Measurements from ENCODE around the gene BCL2. TPM values are rescaled to one million over a fixed set of nuclear protein-coding genes. Genes with fewer than 3 reads are reported as not detected.

The BCL2 gene
- total RNA-seq, 1 donor from 2014 or later: 4.9 TPM

DNA sequence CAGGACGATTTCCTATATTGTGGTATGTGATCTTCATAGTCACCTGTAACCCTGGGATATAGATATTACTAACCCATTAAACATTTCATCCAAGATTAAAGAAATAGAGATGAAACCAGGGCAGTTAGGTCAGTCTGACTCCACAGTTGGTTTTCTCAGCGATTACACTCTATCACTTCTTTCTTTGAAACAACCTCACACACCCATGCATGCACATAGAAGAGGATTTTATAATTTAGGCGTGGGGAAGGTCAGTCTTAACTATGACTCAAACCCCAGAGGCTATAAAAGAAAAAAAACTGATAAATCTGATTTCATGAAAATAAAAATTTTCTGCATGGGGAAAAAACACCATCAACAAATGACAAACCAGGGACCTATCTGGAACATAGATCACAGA, 54.2 kb downstream of the BCL2 start:
- Histone ChIP-seq H3K9ac (no peak overlapping the region), H3F3A (ENCODE audit: low read depth) (no peaks in the 10 kb centered on the region), H3K79me2 (ENCODE audit: low read depth) (no peaks in the 10 kb centered on the region), H2AFZ (replicated peaks) (no peak overlapping the region), H3K27me3 (no peaks in the 10 kb centered on the region), H3K9me3 (ENCODE audit: low read depth) (no peaks in the 10 kb centered on the region), H3K36me3 (no peaks in the 10 kb centered on the region), H4K20me1 (ENCODE audit: low read depth) (no peaks in the 10 kb centered on the region), H3K27ac (no peak overlapping the region), H3K4me1 (no peaks in the 10 kb centered on the region), H3K4me2 (no peak overlapping the region), H3K4me3 (no peak overlapping the region)
- Mint-ChIP-seq H3K4me3 (no peak overlapping the region), H3K36me3 (no peaks in the 10 kb centered on the region), H3K9me3 (no peaks in the 10 kb centered on the region), H3K27ac (no peak overlapping the region), H3K27me3 (ENCODE audit: insufficient read depth, low read depth) (peaks cover 5% of the 10 kb centered on the region), H3K4me1 (peaks cover 23% of the 10 kb centered on the region)
- DNase-seq (ENCODE audit: low spot score): no peak
- TF ChIP-seq, protein P1, sequence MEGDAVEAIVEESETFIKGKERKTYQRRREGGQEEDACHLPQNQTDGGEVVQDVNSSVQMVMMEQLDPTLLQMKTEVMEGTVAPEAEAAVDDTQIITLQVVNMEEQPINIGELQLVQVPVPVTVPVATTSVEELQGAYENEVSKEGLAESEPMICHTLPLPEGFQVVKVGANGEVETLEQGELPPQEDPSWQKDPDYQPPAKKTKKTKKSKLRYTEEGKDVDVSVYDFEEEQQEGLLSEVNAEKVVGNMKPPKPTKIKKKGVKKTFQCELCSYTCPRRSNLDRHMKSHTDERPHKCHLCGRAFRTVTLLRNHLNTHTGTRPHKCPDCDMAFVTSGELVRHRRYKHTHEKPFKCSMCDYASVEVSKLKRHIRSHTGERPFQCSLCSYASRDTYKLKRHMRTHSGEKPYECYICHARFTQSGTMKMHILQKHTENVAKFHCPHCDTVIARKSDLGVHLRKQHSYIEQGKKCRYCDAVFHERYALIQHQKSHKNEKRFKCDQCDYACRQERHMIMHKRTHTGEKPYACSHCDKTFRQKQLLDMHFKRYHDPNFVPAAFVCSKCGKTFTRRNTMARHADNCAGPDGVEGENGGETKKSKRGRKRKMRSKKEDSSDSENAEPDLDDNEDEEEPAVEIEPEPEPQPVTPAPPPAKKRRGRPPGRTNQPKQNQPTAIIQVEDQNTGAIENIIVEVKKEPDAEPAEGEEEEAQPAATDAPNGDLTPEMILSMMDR (IDR thresholded peaks at IDR 0.05): no peak
- TF ChIP-seq EZH2phosphoT487 (IDR thresholded peaks at IDR 0.05): no peak
- no peak for TF ChIP-seq EZH2 (IDR thresholded peaks at IDR 0.05)

DNA sequence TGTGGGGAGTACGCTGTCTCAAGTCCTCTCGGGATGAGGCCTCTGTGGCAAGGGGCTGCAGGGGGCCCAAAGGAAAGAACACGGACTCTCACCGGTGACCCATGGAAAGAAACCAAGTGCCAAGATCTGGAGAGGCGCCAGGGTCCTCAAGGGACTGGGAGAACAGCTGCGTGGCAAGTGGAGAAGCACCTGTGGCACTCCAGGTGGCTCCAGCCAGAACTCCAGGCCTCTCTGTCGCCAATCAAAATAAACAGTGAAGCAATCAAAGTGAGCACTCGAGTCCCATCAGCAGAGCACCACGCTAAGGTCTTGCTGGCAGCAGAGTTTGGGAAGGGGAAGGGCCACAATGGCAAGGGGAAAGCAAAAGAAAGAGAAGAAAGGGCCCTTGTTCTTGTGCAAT, 54.7 kb downstream of the BCL2 start:
- Mint-ChIP-seq H3K9me3 (no peaks in the 10 kb centered on the region), H3K36me3 (no peaks in the 10 kb centered on the region), H3K4me1 (peaks cover 27% of the 10 kb centered on the region), H3K27me3 (ENCODE audit: insufficient read depth, low read depth) (peaks cover 5% of the 10 kb centered on the region), H3K4me3 (no peak overlapping the region), H3K27ac (no peak overlapping the region)
- TF ChIP-seq EZH2phosphoT487 (IDR thresholded peaks at IDR 0.05) (no peak), EZH2 (IDR thresholded peaks at IDR 0.05) (no peak)
- TF ChIP-seq, protein P1 (IDR thresholded peaks at IDR 0.05): no peak
- Histone ChIP-seq H3F3A (ENCODE audit: low read depth) (no peaks in the 10 kb centered on the region), H3K9ac (no peak overlapping the region), H3K4me1 (no peaks in the 10 kb centered on the region), H3K36me3 (no peaks in the 10 kb centered on the region), H3K27me3 (no peaks in the 10 kb centered on the region), H2AFZ (replicated peaks) (no peak overlapping the region), H3K4me3 (no peak overlapping the region), H3K4me2 (no peak overlapping the region), H3K9me3 (ENCODE audit: low read depth) (no peaks in the 10 kb centered on the region), H3K27ac (no peak overlapping the region), H4K20me1 (ENCODE audit: low read depth) (no peaks in the 10 kb centered on the region), H3K79me2 (ENCODE audit: low read depth) (no peaks in the 10 kb centered on the region)
- no peak for DNase-seq (ENCODE audit: low spot score)

DNA sequence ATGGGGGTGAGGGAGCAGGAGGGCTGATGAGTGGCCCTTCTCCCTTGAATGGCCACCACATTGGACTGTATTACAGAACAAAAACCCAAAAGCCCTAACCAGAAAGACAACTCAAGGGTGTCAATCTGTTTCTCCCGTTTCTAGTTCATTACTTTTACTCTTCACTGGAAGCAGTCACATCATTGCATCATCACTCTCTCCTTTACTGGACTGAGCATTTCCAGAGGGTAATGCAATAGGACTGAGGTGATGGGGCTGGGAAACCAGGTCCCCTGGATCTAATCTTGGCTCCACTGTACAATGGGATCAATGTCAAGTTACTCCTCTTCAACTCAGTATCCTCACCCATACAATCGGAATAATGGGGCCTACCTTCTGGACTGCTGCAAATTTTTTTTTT, 56.1 kb downstream of the BCL2 start:
- TF ChIP-seq, protein P1 (IDR thresholded peaks at IDR 0.05): no peak
- TF ChIP-seq EZH2phosphoT487 (IDR thresholded peaks at IDR 0.05) (no peak), EZH2 (IDR thresholded peaks at IDR 0.05) (no peak)
- H3K79me2 ChIP-seq (ENCODE audit: low read depth): no peaks in the 10 kb centered on the region
- no peaks in the 10 kb centered on the region for H3K36me3 ChIP-seq
- Mint-ChIP-seq H3K36me3 (no peaks in the 10 kb centered on the region), H3K4me3 (no peak overlapping the region), H3K27ac (no peak overlapping the region), H3K9me3 (no peaks in the 10 kb centered on the region), H3K27me3 (ENCODE audit: insufficient read depth, low read depth) (peaks cover 5% of the 10 kb centered on the region), H3K4me1 (peaks cover 27% of the 10 kb centered on the region)
- H3K9me3 ChIP-seq (ENCODE audit: low read depth): no peaks in the 10 kb centered on the region
- H2AFZ ChIP-seq (replicated peaks): no peak overlapping the region
- DNase-seq (ENCODE audit: low spot score): no peak
- H3K27me3 ChIP-seq: no peaks in the 10 kb centered on the region
- no peaks in the 10 kb centered on the region for H3K4me1 ChIP-seq
- H3K4me2 ChIP-seq: no peak overlapping the region
- no peaks in the 10 kb centered on the region for H3F3A ChIP-seq (ENCODE audit: low read depth)
- H3K4me3 ChIP-seq: no peak overlapping the region
- H3K9ac ChIP-seq: no peak overlapping the region
- no peak overlapping the region for H3K27ac ChIP-seq
- H4K20me1 ChIP-seq (ENCODE audit: low read depth): no peaks in the 10 kb centered on the region
